Activated T-cell treated with anti-CD3 and anti-CD28 coated beads, Interleukin-2, amount 50 U/mL, for 24 hours (primary cell): Measurements from ENCODE around the gene PHF2.

ENCODE experiments used
- DNase-seq: peaks from one replicate; pipeline ENCODE4 v3.0.0-alpha.2; 2020
- H3K27ac Mint-ChIP-seq: 2 replicates; pipeline ENCODE4 v1.8.0; 2020; ENCODE audit warnings: mild to moderate bottlenecking, mixed read lengths
- H3K27me3 Mint-ChIP-seq: 2 replicates; pipeline ENCODE4 v1.8.0; 2020; ENCODE audit warnings: mixed read lengths
- H3K36me3 Mint-ChIP-seq: 2 replicates; pipeline ENCODE4 v1.8.0; 2020; ENCODE audit warnings: low read depth, mixed read lengths
- H3K4me1 Mint-ChIP-seq: 2 replicates; pipeline ENCODE4 v1.8.0; 2020; ENCODE audit warnings: low read depth, mixed read lengths
- H3K4me3 Mint-ChIP-seq: 2 replicates; pipeline ENCODE4 v1.8.0; 2020; ENCODE audit warnings: mild to moderate bottlenecking, moderate library complexity, mixed read lengths
- H3K9me3 Mint-ChIP-seq: 2 replicates; pipeline ENCODE4 v1.8.0; 2020; ENCODE audit warnings: mixed read lengths

PHF2 gene

DNA sequence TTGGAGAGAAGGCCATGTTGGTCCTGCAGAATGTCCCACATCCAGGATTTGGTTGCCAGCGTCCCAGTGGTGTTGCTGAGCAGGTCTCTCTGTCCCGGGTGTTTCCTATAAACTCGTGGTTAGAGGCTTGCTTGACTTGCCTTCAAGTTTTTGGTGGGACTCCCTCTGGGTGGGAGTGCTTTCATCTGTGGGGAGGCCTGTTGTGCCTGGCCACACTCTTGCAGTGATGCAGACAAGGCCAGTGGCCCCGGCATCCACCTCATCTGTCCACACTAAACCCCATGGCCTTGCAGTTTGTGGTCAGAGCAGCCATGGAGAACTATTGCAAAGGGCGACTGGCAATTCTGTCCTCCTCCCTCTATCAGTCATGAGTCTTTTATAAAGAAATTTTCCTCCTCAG is 71.8 kb downstream of the PHF2 start:
- H3K27ac Mint-ChIP-seq, result no peak overlapping the region
- no peak overlapping the region for H3K4me3 Mint-ChIP-seq
- no peaks in the 10 kb centered on the region for H3K9me3 Mint-ChIP-seq
- H3K4me1 Mint-ChIP-seq, result no peaks in the 10 kb centered on the region
- peak; percentile 13 for DNase-seq
- peaks cover 72% of the 10 kb centered on the region for H3K36me3 Mint-ChIP-seq
- H3K27me3 Mint-ChIP-seq, result no peaks in the 10 kb centered on the region

DNA sequence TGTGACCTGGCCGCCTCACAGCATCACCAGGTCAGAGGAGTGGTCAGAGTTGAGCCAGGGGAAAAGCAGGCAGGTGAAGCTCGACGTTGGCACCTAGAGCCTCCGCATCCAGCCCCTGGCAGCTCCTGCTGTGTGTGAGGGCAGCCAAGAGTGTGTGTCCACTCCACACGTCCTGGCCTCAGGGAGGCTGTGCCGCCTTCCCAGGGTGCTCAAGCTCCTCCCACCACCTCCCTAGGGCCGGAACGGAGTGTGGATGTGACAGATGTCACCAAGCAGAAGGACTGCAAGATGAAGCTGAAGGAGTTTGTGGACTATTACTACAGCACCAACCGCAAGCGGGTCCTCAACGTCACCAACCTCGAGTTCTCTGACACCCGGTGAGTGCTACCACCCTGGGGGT is 72.5 kb downstream of the PHF2 start:
- H3K36me3 Mint-ChIP-seq, result peaks cover 72% of the 10 kb centered on the region
- H3K4me1 Mint-ChIP-seq, result no peaks in the 10 kb centered on the region

DNA sequence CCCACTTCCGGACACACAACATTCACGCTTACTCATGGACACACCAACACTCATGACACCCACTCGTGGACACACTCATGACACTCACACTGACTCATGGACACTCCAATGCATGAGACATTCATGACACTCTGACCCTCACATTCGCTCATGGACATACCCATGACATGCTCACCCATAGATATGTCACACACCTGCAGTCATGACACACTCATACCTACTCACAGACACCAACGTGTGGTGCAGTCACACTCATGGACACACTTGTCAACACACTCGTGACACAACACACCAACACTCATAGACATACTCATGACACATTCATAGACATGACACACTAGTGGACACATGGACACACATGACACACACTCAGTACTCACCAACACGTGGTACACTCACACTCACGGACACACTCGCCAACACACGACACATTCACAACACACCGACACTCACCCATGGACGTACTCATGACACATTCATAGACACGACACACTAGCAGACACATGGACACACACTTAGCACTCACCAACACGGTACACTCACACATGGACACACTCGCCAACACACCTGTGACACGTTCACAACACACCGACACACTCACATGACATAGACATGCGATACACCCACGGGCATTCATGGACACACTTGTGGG is 73.4 kb downstream of the PHF2 start:
- DNase-seq, result peak; percentile 14
- H3K4me3 Mint-ChIP-seq, result no peak overlapping the region
- no peak overlapping the region for H3K27ac Mint-ChIP-seq
- H3K9me3 Mint-ChIP-seq, result no peaks in the 10 kb centered on the region
- H3K36me3 Mint-ChIP-seq, result peaks cover 73% of the 10 kb centered on the region
- H3K4me1 Mint-ChIP-seq, result no peaks in the 10 kb centered on the region
- H3K27me3 Mint-ChIP-seq, result no peaks in the 10 kb centered on the region

More for the DNA sequence above, 72.5 kb downstream of the PHF2 start:
- no peak overlapping the region for H3K27ac Mint-ChIP-seq
- no peaks in the 10 kb centered on the region for H3K27me3 Mint-ChIP-seq
- DNase-seq, result peak; percentile 11
- no peak overlapping the region for H3K4me3 Mint-ChIP-seq
- no peaks in the 10 kb centered on the region for H3K9me3 Mint-ChIP-seq

DNA sequence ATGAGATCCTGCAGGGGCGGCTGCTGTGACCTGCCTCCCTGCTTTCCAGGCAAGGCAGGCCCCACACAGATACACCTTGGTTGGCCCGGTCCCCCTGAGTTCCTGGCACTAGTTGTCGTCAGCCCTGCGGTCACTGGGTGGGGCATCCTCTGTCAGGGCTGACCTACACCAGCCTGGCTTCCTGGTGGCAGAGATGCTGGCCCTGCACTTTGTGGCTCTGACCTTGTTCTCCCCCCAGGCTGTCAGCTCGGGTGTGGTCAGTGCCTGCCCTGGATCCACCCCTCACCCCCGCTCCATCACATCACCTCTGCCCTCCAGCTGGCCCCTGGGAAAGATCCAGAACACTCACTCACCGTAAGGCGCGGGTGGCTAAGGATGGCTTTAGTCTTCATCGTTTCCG is 74.1 kb downstream of the PHF2 start:
- H3K4me3 Mint-ChIP-seq, result no peak overlapping the region
- no peaks in the 10 kb centered on the region for H3K9me3 Mint-ChIP-seq
- no peak overlapping the region for H3K27ac Mint-ChIP-seq
- DNase-seq, result peak; percentile 22
- H3K36me3 Mint-ChIP-seq, result peaks cover 74% of the 10 kb centered on the region
- H3K4me1 Mint-ChIP-seq, result no peaks in the 10 kb centered on the region
- H3K27me3 Mint-ChIP-seq, result no peaks in the 10 kb centered on the region

DNA sequence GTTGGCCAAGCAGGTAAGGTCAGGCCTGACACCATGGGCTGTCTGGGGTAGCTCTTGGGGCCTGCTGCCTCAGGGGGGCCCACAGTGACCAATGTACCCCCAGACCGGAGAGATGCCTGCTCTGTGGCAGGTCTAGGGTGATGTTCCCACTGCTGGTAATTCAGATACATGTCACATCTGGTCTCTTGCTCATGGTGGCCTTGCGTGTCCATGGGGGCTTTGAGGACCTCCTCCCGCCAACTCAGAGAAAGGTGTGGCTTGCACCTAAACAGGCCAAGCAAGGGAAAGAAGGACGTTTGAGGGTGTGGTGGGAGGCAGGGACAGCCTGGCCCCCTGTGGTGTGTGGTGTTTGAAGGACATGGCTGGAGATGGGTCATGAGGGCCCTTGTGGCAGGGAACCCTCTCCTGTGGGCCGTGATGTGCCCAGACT is 75.2 kb downstream of the PHF2 start:
- Mint-ChIP-seq H3K4me1 (no peaks in the 10 kb centered on the region), H3K27me3 (no peaks in the 10 kb centered on the region), H3K36me3 (peaks cover 68% of the 10 kb centered on the region), H3K27ac (no peak overlapping the region), H3K4me3 (no peak overlapping the region), H3K9me3 (no peaks in the 10 kb centered on the region)
- peak; percentile 16 for DNase-seq

DNA sequence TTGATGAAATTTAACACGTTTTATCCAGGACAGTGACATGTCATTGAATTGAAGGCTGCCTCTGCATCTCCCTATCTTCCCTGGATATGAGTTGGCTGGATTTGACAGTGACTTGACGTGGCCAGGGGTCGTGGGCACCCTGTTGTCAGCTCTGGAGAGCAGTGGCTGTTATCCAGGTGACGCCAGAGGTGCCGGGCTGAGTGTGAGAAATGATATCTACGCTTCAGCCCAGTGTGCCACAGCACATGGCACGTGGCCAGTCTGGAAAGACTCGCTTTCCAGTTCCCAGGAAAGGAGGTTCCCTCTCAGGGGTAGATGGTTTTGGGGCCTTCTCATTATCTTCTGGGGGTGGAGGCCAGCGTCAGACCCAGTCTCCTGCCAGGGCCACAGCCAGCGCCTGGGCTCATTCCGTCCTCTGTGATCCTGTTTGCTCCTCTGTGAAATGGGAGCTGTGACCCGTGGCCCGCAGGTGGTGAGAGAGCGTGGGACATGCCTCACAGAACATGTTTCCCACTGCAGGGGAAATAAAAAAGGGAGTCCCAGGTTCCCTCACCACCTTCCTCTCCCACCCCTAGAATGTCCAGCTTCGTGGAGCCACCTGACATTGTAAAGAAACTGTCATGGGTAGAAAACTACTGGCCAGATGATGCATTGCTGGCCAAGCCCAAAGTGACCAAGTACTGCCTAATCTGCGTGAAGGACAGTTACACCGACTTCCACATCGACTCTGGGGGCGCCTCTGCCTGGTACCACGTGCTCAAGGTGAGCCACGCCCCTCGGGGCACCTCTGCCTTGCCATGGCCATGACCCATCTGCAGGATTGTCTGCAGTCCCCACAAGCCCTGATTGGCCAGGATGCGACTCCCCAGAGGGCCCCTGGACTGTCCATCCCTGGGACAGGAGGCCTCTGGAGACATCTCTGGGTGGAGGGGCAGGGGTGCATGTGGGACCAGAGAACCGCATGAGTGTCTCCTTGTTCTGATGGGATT is 76.5 kb downstream of the PHF2 start:
- Mint-ChIP-seq H3K36me3 (peaks cover 70% of the 10 kb centered on the region), H3K4me3 (no peak overlapping the region), H3K27me3 (no peaks in the 10 kb centered on the region), H3K9me3 (no peaks in the 10 kb centered on the region), H3K4me1 (no peaks in the 10 kb centered on the region), H3K27ac (no peak overlapping the region)
- no peak for DNase-seq

DNA sequence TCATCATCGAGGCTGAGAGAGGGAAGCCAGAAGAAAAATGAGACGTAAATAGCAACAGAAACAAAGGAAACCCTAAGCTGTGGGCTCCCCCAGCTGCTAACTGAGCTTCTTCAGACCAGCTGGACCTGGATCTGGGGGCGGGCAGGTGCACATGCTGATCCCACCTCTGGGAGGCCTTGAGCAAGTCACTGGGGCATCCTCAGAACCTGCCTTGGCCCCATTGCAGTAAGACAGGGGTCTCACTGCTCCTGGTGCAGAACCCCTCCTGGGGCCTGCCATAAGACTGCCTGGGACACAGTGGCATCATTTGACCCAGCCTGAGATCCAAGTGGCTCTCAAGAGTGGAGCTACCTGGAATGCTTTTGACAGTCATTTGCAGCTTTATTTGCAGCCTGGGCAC is 77.4 kb downstream of the PHF2 start:
- Mint-ChIP-seq H3K4me1 (no peaks in the 10 kb centered on the region), H3K9me3 (no peaks in the 10 kb centered on the region), H3K36me3 (peaks cover 67% of the 10 kb centered on the region), H3K27me3 (no peaks in the 10 kb centered on the region), H3K4me3 (no peak overlapping the region), H3K27ac (no peak overlapping the region)
- no peak for DNase-seq

DNA sequence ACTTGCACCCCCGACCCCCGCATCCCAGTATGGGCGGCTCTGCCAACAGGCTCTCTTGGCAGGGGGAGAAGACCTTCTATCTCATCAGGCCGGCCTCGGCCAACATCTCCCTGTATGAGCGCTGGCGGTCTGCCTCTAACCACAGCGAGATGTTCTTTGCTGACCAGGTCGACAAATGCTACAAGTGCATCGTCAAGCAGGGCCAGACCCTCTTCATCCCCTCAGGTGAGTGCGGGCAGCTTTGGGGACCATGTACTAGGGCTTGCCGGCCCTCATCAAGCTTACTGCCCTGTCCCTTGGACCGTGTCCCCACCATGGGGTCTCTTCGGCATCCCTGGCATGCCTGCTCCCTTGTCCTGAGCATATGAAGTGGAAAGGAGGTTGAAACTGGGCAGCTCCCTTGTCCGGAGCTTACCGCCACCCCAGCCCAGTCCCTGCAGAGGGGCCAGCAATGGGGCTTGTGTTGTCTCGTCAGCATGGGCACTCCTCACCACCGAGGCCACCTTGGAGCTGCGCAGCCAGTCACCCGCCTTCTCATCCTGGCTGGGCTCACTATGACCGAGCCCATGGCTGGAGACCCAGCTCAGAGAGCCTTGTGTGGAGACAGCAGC is 78.1 kb downstream of the PHF2 start:
- DNase-seq, result no peak
- Mint-ChIP-seq H3K4me1 (no peaks in the 10 kb centered on the region), H3K27me3 (no peaks in the 10 kb centered on the region), H3K27ac (no peak overlapping the region), H3K4me3 (no peak overlapping the region), H3K36me3 (peaks cover 66% of the 10 kb centered on the region), H3K9me3 (no peaks in the 10 kb centered on the region)

DNA sequence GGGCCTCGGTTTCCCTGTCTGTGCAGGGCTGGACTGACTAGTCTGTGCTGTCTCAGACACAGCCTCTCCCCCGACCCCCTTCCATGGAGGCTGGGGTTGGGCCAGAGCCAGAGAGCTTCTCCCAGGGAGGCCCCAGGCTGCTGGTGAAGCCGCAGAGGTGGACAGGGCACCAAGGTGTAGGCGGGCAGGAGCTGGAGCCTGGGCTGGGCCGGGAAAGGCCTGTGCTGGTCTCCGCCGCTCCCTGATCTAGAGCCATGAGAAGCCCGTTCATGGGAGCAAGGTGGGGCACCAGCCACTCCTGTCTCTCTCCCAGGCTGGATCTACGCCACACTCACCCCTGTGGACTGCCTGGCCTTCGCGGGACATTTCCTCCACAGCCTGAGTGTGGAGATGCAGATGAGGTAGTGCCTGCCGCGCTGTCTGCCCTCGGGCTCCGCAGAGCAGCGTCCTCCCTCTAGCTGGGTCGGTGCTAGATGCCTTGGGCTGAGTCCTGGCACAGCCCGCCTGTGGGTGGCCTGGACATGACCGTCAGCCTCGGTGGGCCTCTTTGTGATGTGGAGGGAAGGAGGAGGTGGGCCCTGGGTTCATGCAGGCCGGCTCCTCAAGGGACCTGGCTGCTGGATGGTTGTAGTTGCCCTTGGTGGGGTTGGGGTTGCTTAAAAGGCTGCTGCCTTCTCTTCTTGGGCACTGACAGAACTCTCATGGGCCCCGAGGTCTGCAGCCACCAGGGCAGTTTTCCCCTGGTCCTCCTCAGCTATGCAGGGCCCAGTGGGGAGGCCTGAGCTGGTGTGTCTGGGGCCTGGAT is 79.4 kb downstream of the PHF2 start:
- Mint-ChIP-seq H3K4me3 (no peak overlapping the region), H3K4me1 (no peaks in the 10 kb centered on the region), H3K36me3 (peaks cover 66% of the 10 kb centered on the region), H3K9me3 (no peaks in the 10 kb centered on the region), H3K27ac (no peak overlapping the region), H3K27me3 (no peaks in the 10 kb centered on the region)
- DNase-seq, result no peak

DNA sequence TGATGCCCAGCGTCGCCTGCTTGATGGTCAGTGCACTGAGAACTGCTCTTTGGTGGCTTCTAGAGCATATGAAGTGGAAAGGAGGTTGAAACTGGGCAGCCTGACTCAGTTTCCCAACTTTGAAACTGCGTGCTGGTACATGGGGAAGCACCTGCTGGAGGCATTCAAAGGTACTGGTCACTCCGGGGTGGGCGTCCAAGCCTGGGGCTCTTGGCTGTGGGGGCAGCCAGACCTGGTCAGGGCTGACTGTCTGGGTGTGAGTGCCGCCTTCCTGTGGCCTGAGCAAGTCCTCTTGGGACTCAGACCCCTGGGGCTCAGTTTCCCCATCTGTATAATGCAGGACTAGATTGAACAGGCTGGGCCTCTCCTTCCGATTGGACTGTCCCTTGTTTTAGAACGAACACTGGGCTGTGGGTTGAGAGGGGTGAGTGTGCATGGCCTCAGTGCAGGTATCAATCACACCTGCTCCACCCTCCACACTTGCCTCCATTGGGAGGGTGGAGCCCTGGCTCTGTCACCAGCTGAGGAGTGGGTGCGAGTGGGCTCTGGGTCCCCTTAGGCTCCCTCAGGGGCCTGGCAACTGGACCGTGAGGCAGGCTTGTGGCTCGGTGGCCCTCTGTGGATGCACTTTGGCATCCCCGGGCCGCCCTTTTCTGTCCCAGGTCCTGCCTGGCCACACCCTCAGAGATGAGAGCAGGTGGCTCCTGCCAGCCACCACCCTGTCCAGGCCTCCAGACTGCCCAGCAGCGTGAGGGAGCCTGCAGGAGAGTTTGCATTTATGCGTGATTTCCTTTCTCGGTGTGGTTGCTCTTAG is 80.2 kb downstream of the PHF2 start:
- H3K9me3 Mint-ChIP-seq, result no peaks in the 10 kb centered on the region
- no peak overlapping the region for H3K27ac Mint-ChIP-seq
- H3K4me1 Mint-ChIP-seq, result no peaks in the 10 kb centered on the region
- H3K27me3 Mint-ChIP-seq, result no peaks in the 10 kb centered on the region
- H3K36me3 Mint-ChIP-seq, result peaks cover 60% of the 10 kb centered on the region
- DNase-seq, result no peak
- H3K4me3 Mint-ChIP-seq, result no peak overlapping the region

DNA sequence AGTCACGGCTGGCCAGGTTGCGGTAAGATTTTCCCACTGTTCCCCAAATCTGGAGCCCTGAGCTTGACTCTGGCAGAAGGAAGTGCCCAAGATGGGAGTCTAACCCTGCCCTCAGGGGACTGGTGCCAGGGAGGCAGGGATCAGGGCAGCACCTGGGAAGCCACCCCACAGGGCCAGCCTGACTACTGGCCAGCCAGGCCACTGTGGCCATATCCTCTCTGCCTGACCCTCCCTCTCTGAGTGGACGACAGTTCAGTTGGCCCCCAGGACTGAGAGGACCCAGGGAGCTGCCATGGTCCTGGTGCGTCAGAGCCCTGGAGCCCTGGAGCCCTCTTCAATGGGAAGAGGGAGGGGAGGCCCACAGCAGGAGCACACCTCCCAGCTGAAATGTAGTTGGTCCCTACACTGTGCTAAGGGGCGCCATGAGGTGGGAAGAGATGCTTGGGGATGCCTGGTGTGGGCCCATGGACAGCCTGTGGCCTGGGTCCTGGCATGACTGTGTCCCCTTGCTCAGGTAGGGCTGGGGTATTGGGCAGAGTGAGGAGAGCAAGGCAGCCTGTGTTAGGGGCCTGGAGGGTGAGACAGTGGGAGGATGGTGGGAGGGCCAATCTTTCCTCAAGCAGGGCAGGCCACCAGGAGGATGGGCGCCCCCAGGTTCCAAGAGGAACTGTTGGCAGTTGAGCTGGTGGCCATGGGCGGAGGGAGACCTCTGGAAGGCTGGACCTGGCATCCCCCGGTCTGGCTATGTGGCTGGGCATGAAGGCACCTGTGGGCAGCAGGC is 81.1 kb downstream of the PHF2 start:
- H3K27me3 Mint-ChIP-seq, result no peaks in the 10 kb centered on the region
- H3K36me3 Mint-ChIP-seq, result peaks cover 54% of the 10 kb centered on the region
- no peak overlapping the region for H3K4me3 Mint-ChIP-seq
- H3K4me1 Mint-ChIP-seq, result no peaks in the 10 kb centered on the region
- H3K27ac Mint-ChIP-seq, result no peak overlapping the region
- DNase-seq, result no peak
- H3K9me3 Mint-ChIP-seq, result no peaks in the 10 kb centered on the region

DNA sequence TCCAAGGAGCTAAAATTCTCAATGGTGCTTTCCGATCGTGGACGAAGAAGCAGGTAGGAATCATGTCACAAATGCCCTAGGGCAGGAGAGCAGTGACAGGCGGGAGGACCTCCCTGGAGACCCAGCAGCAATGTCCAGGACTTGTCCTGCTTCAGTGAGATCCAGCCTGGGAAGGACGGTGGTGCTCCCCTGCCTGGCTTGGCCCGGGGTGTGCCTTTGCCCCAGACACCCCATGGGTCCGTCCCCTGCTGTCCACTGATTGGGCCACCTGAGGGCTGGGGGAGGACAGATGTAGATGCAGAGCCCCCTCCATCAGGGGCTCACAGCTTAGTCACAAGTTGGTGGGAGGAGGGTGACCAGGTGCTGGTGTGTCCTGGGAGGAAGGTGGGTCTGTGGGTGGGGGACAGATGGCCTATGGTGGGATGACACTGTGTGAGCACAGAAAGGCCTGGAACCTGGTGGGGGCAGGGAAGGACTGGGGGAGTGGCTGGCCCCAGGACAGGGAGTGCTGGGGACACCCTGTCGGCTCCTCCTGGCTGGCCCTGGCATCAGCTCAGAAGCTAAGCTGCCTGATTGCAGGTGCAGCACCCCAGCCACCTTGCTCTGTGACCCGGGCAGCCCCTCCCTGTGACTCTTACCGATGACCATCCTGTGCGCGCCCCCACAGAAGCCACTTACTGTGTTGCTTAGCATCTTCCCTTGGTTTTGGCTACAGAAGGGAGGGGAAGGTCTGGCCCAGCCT is 82.0 kb downstream of the PHF2 start:
- peaks cover 45% of the 10 kb centered on the region for H3K36me3 Mint-ChIP-seq
- H3K27me3 Mint-ChIP-seq, result no peaks in the 10 kb centered on the region
- no peaks in the 10 kb centered on the region for H3K4me1 Mint-ChIP-seq
- DNase-seq, result no peak
- no peaks in the 10 kb centered on the region for H3K9me3 Mint-ChIP-seq
- no peak overlapping the region for H3K4me3 Mint-ChIP-seq
- H3K27ac Mint-ChIP-seq, result no peak overlapping the region
